ENCODE measurements around the gene RBM39.
"Not testable (repeated sequence)": the region's sequence is repeated elsewhere in the genome, so short reads cannot be mapped to it uniquely, and the experiment has no call there.

Gene RBM39

DNA sequence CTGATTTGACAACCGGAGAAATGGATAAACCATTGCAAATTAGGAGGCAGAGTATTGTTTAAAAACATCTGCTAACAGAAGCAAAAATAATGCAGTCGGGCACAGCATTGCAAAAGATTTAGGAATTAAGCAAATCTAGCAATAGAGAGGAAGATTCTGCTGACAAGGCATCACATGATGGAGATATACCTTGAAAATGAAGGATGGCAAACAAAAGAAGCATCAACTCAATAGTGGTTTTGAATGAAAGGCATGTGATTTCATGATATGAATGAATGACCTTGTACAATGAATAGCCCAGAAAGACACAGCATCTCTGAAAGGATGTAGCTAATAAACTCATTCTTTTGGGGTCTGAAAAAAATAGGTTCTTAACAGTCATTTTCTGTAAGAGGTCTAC lies 8.6 kb upstream of the RBM39 start:
- no peak for DNase-seq

DNA sequence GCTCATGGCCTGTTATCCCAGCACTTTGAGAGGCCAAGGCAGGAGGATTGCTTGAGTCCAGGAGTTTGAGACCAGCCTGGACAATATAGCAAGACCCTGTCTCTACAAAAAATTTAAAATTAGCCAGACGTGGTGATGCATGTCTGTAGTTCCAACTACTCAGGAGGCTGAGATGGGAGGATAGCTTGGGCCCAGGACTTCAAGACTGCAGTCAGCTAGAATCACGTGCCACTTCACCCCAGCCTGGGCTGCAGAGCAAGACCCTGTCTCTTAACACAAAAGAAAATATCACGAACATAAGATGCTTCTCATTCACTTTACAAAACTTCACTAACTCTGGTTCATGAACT lies 2.4 kb upstream of the RBM39 start:
- not testable (repeated sequence) for DNase-seq

DNA sequence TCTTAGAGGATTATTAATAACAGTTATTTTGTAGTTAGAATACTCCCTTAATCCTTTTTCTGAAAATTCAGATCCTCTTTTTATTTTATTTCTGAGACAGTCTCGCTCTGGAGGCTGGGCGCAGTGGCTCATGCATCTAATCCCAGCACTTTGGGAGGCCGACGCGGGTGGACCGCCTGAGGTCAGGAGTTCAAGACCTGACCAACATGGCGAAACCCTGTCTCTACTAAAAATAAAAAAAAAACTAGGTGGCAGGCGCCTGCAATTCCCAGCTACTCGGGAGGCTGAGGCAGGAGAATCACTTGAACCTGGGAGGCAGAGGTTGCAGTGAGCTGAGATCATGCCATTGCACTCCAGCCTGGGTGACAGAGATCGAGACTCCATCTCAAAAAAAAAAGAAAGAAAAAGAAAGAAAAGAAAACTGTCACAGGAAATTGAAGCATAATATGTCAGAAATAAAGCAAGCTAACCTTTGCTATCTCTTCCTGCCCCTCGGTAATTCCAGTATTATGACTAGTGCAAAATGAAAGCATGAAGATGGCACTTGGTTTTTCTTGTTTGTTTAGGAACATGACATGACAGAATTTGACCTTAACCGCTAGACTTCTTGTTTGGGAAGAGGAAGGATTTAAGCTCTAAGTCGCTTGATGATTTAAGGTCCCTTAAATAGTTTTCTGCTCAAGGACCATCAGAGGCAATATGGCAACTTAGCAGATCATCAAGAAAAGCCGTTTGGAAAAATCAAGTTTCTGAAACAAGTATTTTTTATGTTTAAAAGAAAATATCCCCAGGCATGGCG lies 1.8 kb upstream of the RBM39 start:
- DNase-seq, result no peak

- no peak for DNase-seq
Measured at GRCh38 chr20:35742741-35743523, 872 bp upstream of the RBM39 start.

- no peak for DNase-seq
Measured at GRCh38 chr20:35739294-35740163, 2.5 kb downstream of the RBM39 start.

DNA sequence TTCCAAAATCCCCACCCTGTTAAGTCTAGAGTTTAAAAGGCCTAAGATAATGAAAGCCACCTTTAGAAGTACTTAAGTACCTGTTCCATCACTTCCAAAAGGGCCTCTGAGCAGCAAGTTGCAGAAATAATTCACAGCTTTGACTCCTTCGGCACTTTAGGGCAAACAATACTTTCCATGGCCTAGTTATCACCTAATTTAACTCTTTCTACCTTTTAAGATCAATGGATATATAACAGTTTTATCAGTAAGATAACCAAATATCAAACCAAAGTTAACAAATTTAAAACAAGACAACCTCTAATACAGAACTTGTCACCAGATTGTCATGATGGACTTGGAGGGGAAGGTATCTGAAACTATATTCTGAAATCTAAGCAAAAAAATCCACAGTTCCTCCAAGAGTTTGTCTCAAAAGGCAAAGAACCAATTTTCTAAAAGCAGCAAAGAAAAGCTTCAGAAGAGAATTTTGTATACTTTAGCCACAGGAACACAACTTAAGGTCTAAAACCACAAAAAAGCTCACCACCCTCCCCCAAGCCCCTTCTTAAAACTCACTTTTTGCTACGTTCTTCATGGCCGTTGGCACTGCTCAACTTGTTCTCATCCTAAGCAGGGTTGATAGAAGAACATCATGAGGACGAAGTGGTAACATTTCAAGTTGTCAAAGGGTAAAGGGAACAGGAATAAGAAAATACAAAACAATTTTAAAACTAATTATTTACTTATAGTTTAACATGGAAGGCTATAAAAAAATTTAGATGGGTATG lies 3.5 kb downstream of the RBM39 start:
- no peak for DNase-seq

DNA sequence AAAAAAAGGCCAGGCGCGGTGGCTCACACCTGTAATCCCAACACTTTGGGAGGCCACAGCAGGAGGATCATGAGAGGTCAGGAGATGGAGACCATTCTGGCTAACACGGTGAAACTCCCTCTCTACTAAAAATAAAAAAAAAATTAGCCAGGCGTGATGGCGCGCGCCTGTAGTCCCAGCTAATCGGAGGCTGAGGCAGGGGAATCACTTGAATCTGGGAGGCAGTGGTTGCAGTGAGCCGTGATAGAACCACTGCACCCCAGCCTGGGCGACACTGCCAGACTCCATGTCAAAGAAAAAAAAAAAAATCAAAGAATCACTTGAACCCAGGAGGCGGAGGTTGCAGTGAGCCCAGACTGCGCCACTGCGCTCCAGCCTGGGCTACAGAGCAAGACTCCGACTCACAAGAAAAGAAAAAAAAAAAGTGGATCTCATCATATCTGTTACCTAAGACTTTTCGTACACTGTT lies 4.2 kb downstream of the RBM39 start:
- no peak for DNase-seq

DNA sequence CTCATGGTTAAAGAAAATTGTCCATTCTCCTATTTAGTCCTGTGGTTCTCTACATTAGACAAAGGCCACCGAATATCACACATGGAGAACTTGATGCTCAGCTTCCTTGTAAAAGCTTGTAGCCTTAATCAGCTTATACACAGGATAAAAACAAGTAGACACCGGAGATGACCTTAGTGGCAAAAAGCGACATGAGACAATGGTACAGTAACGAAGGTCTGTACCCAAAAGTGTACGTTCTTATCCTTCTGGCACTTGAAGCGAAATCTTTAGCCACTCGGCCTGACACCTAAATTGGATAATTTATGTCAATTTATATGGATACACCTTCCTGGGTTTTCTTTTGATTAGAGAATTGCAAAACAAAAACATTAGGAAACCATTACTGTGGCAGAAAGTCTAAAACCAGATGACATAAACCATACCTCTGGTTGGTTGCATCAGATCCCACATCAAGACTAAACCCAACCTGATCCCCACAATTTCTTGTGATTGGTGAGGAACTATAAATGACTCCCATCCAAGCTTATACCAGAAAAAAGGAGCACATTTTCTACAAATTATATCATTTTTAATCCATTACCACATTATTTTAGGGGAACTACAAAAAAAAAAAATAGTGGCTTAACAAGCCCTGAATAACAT lies 6.1 kb downstream of the RBM39 start:
- DNase-seq, result no peak

- DNase-seq, result no peak
Measured at GRCh38 chr20:35734777-35735649, 7.0 kb downstream of the RBM39 start.

DNA sequence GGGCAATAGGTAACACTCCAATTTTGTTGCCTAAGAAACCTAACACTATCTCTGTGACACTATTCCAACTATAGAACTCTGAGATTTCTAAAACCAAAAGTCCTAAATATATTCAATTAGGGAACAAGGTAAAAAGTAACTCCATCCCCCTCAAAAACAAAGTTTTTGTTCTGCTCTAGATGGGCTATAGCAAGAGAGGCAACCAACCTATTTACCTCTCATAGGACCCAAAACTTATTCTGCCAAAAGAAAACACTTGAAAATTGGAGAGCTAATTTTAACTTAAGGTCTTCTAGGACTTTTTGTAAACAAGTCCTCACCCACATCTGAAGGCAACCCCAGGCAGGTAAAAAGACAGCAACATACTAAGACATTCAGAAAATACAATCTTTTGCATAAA lies 7.7 kb downstream of the RBM39 start:
- no peak for DNase-seq

DNA sequence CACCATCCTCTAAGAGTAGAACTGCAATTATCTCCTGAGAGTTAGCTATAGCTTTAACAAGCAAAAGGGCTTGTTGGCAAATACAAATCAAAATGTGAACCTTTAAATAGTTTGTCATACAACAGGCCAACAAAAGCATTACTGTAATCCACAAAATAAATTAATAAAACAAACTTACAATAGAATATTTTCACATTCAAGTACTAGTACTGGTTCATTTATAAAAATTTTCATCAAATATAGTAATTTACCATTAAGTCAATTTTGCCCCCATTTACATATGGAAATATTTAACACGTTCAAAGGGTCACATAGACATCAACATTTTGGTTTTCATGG lies 9.4 kb downstream of the RBM39 start:
- no peak for DNase-seq

DNA sequence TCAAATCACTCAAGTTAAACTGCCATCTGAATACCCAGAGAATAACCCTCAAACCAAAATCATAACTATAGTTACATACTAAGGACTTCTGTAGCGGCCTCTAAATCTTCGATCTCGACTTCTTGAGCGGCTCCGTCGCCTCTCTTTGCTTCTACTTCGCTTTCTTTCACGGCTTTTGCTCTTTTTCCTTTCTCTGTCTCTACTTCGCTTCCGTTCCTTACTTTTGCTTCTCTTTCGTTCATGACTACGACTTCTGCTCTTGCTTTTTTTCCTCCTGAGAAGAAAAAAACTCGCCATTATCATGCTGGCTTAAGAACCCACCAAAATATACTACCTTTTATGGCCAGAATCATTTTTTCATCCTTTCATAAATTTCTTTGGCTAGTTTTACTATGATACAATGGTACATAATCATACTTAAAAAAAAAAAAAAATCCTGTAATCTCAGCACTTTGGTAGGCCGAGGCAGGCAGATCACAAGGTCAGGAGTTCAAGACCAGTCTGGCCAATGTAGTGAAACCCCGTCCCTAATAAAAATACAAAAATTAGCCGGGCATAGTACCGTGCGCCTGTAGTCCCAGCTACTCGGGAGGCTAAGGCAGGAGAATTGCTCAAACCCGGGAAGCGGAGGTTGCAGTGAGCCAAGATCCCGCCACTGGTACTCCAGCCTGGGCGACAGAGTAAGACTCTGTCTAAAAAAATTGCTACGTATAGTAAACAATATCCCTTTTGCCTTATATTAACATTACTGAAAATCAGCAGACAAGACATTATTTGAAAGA lies 10.0 kb downstream of the RBM39 start:
- DNase-seq, result no peak

DNA sequence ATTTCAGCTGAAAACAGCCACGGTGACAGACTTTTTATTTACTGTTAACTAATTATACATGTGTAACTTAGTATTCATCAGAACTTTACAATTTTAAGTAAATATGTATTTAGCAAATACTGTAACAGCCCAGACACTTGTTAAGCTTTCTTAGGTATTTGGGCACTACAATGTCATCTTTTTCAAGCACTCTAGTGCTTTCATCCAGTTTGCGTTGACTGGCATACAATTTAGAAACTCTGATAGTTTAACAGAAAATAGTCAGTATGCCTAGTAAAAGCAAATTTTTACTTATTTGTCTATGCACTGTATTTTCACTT lies 10.6 kb downstream of the RBM39 start:
- DNase-seq, result no peak

- DNase-seq, result no peak
Measured at GRCh38 chr20:35730583-35731468, 11.2 kb downstream of the RBM39 start.

DNA sequence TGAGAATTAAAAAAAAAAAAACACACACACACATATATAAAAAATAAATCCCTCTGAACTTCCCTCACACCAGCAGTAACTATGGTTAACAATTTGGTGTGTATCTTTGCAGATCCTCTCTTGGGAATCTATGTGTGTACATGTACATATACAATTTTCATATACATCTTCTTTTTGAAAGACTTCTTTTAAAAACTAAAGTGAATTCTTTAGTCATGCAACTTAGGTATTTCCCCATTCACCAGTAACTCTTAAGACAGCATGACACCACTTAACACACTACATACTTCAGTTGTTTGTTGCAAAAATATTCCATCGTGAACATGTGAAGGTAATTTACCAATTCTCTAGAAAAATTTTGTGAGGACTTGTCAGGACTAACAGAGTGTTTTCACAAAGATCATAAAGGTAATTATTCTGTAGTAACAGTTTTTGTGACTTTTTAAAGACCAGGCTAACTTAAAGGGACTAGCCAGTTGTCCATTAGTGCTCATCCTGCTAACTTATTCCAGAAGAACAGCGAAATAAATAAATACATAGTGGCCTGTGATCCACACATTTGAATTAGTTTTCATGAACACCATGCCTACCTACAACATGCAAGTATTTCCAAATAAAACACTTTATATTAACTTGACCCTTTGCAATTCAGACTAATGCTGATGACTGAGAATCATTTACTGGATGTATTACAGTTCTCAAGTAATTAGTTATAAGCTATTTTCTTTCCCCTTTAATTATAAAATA lies 12.1 kb downstream of the RBM39 start:
- DNase-seq, result no peak

DNA sequence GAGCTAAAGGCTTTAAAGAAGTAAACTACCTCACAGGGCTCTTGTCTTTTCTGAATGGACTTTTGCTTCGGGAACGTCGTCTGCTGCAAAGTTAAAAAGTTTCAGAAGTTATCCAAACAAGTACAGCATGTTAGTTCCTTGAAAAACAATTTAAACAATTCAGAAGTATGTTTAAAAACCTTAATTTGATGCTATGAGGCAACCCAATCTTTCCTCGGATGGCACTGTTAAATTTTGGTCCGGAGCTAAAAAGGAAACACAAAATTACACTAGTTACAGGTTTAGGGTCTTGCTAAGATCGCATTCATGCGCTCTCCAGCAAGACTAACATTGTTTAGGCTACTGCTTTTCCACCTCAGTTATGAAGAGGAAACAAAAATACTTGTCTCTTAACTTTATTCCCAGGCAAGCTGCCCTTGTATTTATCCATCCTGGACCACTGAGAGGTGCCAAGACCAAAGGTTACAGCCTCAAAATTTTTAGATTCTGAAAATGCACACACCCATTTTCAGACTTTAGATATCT lies 12.7 kb downstream of the RBM39 start:
- no peak for DNase-seq

- no peak for DNase-seq
Measured at GRCh38 chr20:35726842-35727711, 15.0 kb downstream of the RBM39 start.
